Esophagus squamous epithelium (tissue), 4 donors: ENCODE data around the gene PCDHB16.

Experiments
- CTCF ChIP-seq, 6 experiments: fragments of 450-650 bp in 4 of 6; fragments of 200-600 bp in 2 of 6; sonication (generic) in 2 of 6; IDR thresholded peaks; one replicate each; pipeline ENCODE4 v1.5.1; 2016 to 2019; ENCODE audit warnings: antibody characterized with exemption in 6 of 6, mild to moderate bottlenecking in 4 of 6, moderate library complexity in 4 of 6
- POLR2A ChIP-seq, 4 donors: fragments of 450-650 bp; IDR thresholded peaks; one replicate each; pipeline ENCODE4 v1.6.1; 2017; ENCODE audit warnings: antibody characterized with exemption in 4 of 4, mild to moderate bottlenecking in 4 of 4, moderate library complexity in 3 of 4

GRCh38 chr5:141155540-141156374 is 26.4 kb upstream of the PCDHB16 start:
- TF ChIP-seq CTCF (IDR thresholded peaks at IDR 0.05): no peak
- TF ChIP-seq POLR2A (IDR thresholded peaks at IDR 0.05): no peak
